Fibroblast of skin of back (primary cell): Measurements from ENCODE around the gene SLCO2B1. TPM values are rescaled to one million over a fixed set of nuclear protein-coding genes. Genes with fewer than 3 reads are reported as not detected.
A peak's percentile ranks its signal among the peaks of the same experiment; 100 is the strongest.
"Not testable (repeated sequence)": the region's sequence is repeated elsewhere in the genome, so short reads cannot be mapped to it uniquely, and the experiment has no call there.

Experiments used
- DNase-seq: peaks from one replicate; pipeline ENCODE4 v3.0.0-alpha.2; 2013
- polyA plus RNA-seq, 2 experiments: library from polyadenylated mRNA; unstranded; fragments of 120-200 nt; gene quantifications; one replicate each; pipeline ENCODE4 v1.2.1, GENCODE V29; 2013; ENCODE audit not compliant: insufficient read length in 2 of 2

SLCO2B1 gene
- 0.22 TPM for polyA plus RNA-seq (2013, experiment 1 of 2; ENCODE audit: insufficient read length)
- 0.08 TPM for polyA plus RNA-seq (2013, experiment 2 of 2; ENCODE audit: insufficient read length)

- no peak for DNase-seq
Observed at GRCh38 chr11:75150879-75151278, at the start of gene SLCO2B1. TSS of gene SLCO2B1 (plus strand) at chr11:75151107. CDS start at chr11:75151382, 275 bp downstream.

GRCh38 chr11:75101424-75102128 lies 49.3 kb upstream of the SLCO2B1 start:
- no peak for DNase-seq

GRCh38 chr11:75103380-75104026 lies 47.4 kb upstream of the SLCO2B1 start:
- peak; percentile 74 for DNase-seq

GRCh38 chr11:75105462-75105925 lies 45.4 kb upstream of the SLCO2B1 start:
- DNase-seq = peak; percentile 16

GRCh38 chr11:75105967-75106681 lies 44.8 kb upstream of the SLCO2B1 start:
- not testable (repeated sequence) for DNase-seq

- DNase-seq = peak; percentile 25
Observed at GRCh38 chr11:75107187-75107586, 43.7 kb upstream of the SLCO2B1 start.

GRCh38 chr11:75112200-75112599 lies 38.7 kb upstream of the SLCO2B1 start:
- no peak for DNase-seq

GRCh38 chr11:75113030-75113429 lies 37.9 kb upstream of the SLCO2B1 start:
- no peak for DNase-seq

GRCh38 chr11:75114465-75114864 lies 36.4 kb upstream of the SLCO2B1 start:
- no peak for DNase-seq

GRCh38 chr11:75118577-75118976 lies 32.3 kb upstream of the SLCO2B1 start:
- DNase-seq = no peak

- no peak for DNase-seq
Observed at GRCh38 chr11:75126564-75126963, 24.3 kb upstream of the SLCO2B1 start.

GRCh38 chr11:75132080-75132479 lies 18.8 kb upstream of the SLCO2B1 start:
- no peak for DNase-seq

- DNase-seq = no peak
Observed at GRCh38 chr11:75133976-75134375, 16.9 kb upstream of the SLCO2B1 start.

- DNase-seq = no peak
Observed at GRCh38 chr11:75135021-75135650, 15.8 kb upstream of the SLCO2B1 start.

- DNase-seq = no peak
Observed at GRCh38 chr11:75135651-75136050, 15.3 kb upstream of the SLCO2B1 start.

GRCh38 chr11:75140269-75141138 lies 10.4 kb upstream of the SLCO2B1 start:
- peak; percentile 19 for DNase-seq

GRCh38 chr11:75141166-75141565 lies 9.7 kb upstream of the SLCO2B1 start:
- DNase-seq = no peak

- DNase-seq = peak; percentile 94
Observed at GRCh38 chr11:75142714-75143419, 8.0 kb upstream of the SLCO2B1 start.

GRCh38 chr11:75143420-75143731 lies 7.5 kb upstream of the SLCO2B1 start:
- DNase-seq = no peak

- no peak for DNase-seq
Observed at GRCh38 chr11:75144716-75145014, 6.2 kb upstream of the SLCO2B1 start.

- DNase-seq = no peak
Observed at GRCh38 chr11:75145196-75145971, 5.5 kb upstream of the SLCO2B1 start.
